ENCODE data around the gene PSMG4. TPM values are rescaled to one million over a fixed set of nuclear protein-coding genes. Genes with fewer than 3 reads are reported as not detected.
"Not testable (repeated sequence)": the region's sequence is repeated elsewhere in the genome, so short reads cannot be mapped to it uniquely, and the experiment has no call there.

Gene PSMG4
- total RNA-seq, 2 donors from 2014 or later: 17.0 to 24.7 TPM

- Mint-ChIP-seq H3K4me3 (no peak overlapping the region), H3K27ac (no peak overlapping the region), H3K36me3 (ENCODE audit: low read depth) (no peaks in the 10 kb centered on the region), H3K9me3 (no peaks in the 10 kb centered on the region), H3K27me3 (peaks cover 58% of the 10 kb centered on the region), H3K4me1 (peaks cover 6% of the 10 kb centered on the region)
- ATAC-seq (replicated peaks): no peak
Observed at GRCh38 chr6:3236005-3236404, 22.7 kb upstream of the PSMG4 start.

GRCh38 chr6:3237761-3238662, 20.7 kb upstream of the PSMG4 start:
- no peaks in the 10 kb centered on the region for H3K36me3 Mint-ChIP-seq (ENCODE audit: low read depth)
- H3K27ac Mint-ChIP-seq: no peak overlapping the region
- no peaks in the 10 kb centered on the region for H3K4me1 Mint-ChIP-seq
- peaks cover 48% of the 10 kb centered on the region for H3K27me3 Mint-ChIP-seq
- no peak overlapping the region for H3K4me3 Mint-ChIP-seq
- ATAC-seq (replicated peaks): no peak
- no peaks in the 10 kb centered on the region for H3K9me3 Mint-ChIP-seq

GRCh38 chr6:3239110-3239830, 19.5 kb upstream of the PSMG4 start:
- no peaks in the 10 kb centered on the region for H3K4me1 Mint-ChIP-seq
- no peak for ATAC-seq (replicated peaks)
- H3K36me3 Mint-ChIP-seq (ENCODE audit: low read depth): no peaks in the 10 kb centered on the region
- H3K27ac Mint-ChIP-seq: no peak overlapping the region
- no peak overlapping the region for H3K4me3 Mint-ChIP-seq
- H3K9me3 Mint-ChIP-seq: no peaks in the 10 kb centered on the region
- H3K27me3 Mint-ChIP-seq: peaks cover 43% of the 10 kb centered on the region

GRCh38 chr6:3240595-3240994, 18.2 kb upstream of the PSMG4 start:
- H3K27me3 Mint-ChIP-seq: peaks cover 47% of the 10 kb centered on the region
- no peaks in the 10 kb centered on the region for H3K9me3 Mint-ChIP-seq

GRCh38 chr6:3241745-3242144, 17.0 kb upstream of the PSMG4 start:
- H3K4me3 Mint-ChIP-seq; H3K4me1 Mint-ChIP-seq; H3K9me3 Mint-ChIP-seq; H3K36me3 Mint-ChIP-seq (ENCODE audit: low read depth); H3K27ac Mint-ChIP-seq; ATAC-seq (replicated peaks): not testable (repeated sequence)
- H3K27me3 Mint-ChIP-seq: peaks cover 42% of the 10 kb centered on the region

More at GRCh38 chr6:3240595-3240994, 18.2 kb upstream of the PSMG4 start:
- no peaks in the 10 kb centered on the region for H3K36me3 Mint-ChIP-seq (ENCODE audit: low read depth)
- no peak overlapping the region for H3K27ac Mint-ChIP-seq
- no peaks in the 10 kb centered on the region for H3K4me1 Mint-ChIP-seq
- no peak for ATAC-seq (replicated peaks)
- H3K4me3 Mint-ChIP-seq: no peak overlapping the region

- Mint-ChIP-seq H3K4me1 (no peaks in the 10 kb centered on the region), H3K36me3 (ENCODE audit: low read depth) (no peaks in the 10 kb centered on the region), H3K4me3 (no peak overlapping the region), H3K9me3 (no peaks in the 10 kb centered on the region), H3K27ac (no peak overlapping the region), H3K27me3 (peaks cover 39% of the 10 kb centered on the region)
- ATAC-seq (replicated peaks): no peak
Observed at GRCh38 chr6:3242768-3243167, 16.0 kb upstream of the PSMG4 start.

- ATAC-seq (replicated peaks): no peak
- no peaks in the 10 kb centered on the region for H3K9me3 Mint-ChIP-seq
- H3K27ac Mint-ChIP-seq: no peak overlapping the region
- no peaks in the 10 kb centered on the region for H3K36me3 Mint-ChIP-seq (ENCODE audit: low read depth)
- peaks cover 36% of the 10 kb centered on the region for H3K27me3 Mint-ChIP-seq
- H3K4me1 Mint-ChIP-seq: no peaks in the 10 kb centered on the region
- H3K4me3 Mint-ChIP-seq: no peak overlapping the region
Observed at GRCh38 chr6:3244003-3244831, 14.5 kb upstream of the PSMG4 start.

- H3K4me3 Mint-ChIP-seq; H3K27ac Mint-ChIP-seq; ATAC-seq (replicated peaks); H3K9me3 Mint-ChIP-seq; H3K4me1 Mint-ChIP-seq; H3K36me3 Mint-ChIP-seq (ENCODE audit: low read depth): not testable (repeated sequence)
- H3K27me3 Mint-ChIP-seq: peaks cover 40% of the 10 kb centered on the region
Observed at GRCh38 chr6:3244832-3245161, 13.9 kb upstream of the PSMG4 start.

GRCh38 chr6:3245216-3245615, 13.5 kb upstream of the PSMG4 start:
- no peaks in the 10 kb centered on the region for H3K36me3 Mint-ChIP-seq (ENCODE audit: low read depth)
- peaks cover 37% of the 10 kb centered on the region for H3K27me3 Mint-ChIP-seq
- no peaks in the 10 kb centered on the region for H3K4me1 Mint-ChIP-seq
- no peak for ATAC-seq (replicated peaks)
- no peak overlapping the region for H3K27ac Mint-ChIP-seq
- no peaks in the 10 kb centered on the region for H3K9me3 Mint-ChIP-seq
- no peak overlapping the region for H3K4me3 Mint-ChIP-seq

GRCh38 chr6:3247255-3248146, 11.2 kb upstream of the PSMG4 start:
- Mint-ChIP-seq H3K4me3 (no peak overlapping the region), H3K27me3 (peaks cover 34% of the 10 kb centered on the region), H3K4me1 (peaks cover 5% of the 10 kb centered on the region), H3K27ac (no peak overlapping the region), H3K9me3 (no peaks in the 10 kb centered on the region), H3K36me3 (ENCODE audit: low read depth) (no peaks in the 10 kb centered on the region)
- ATAC-seq (replicated peaks): no peak

GRCh38 chr6:3249821-3250220, 8.9 kb upstream of the PSMG4 start:
- no peaks in the 10 kb centered on the region for H3K36me3 Mint-ChIP-seq (ENCODE audit: low read depth)
- ATAC-seq (replicated peaks): no peak

GRCh38 chr6:3250231-3250675, 8.5 kb upstream of the PSMG4 start:
- Mint-ChIP-seq H3K36me3 (ENCODE audit: low read depth) (no peaks in the 10 kb centered on the region), H3K4me1 (peaks cover 9% of the 10 kb centered on the region), H3K27me3 (peaks cover 18% of the 10 kb centered on the region), H3K27ac (no peak overlapping the region), H3K4me3 (no peak overlapping the region), H3K9me3 (peaks cover 4% of the 10 kb centered on the region)
- ATAC-seq (replicated peaks): no peak

More at GRCh38 chr6:3249821-3250220, 8.9 kb upstream of the PSMG4 start:
- Mint-ChIP-seq H3K27ac (no peak overlapping the region), H3K4me3 (no peak overlapping the region), H3K4me1 (peaks cover 9% of the 10 kb centered on the region), H3K9me3 (peaks cover 4% of the 10 kb centered on the region), H3K27me3 (peaks cover 20% of the 10 kb centered on the region)

GRCh38 chr6:3251462-3252314, 7.1 kb upstream of the PSMG4 start:
- ATAC-seq (replicated peaks): peak; percentile 93
- peak overlapping the region; percentile 54 for H3K4me3 Mint-ChIP-seq
- no peak overlapping the region for H3K27ac Mint-ChIP-seq
- H3K9me3 Mint-ChIP-seq: peaks cover 4% of the 10 kb centered on the region
- H3K36me3 Mint-ChIP-seq (ENCODE audit: low read depth): no peaks in the 10 kb centered on the region
- H3K4me1 Mint-ChIP-seq: peaks cover 9% of the 10 kb centered on the region
- H3K27me3 Mint-ChIP-seq: peaks cover 12% of the 10 kb centered on the region
